A549 (cell line): ENCODE results near the gene CHD1. TPM values are rescaled to one million over a fixed set of nuclear protein-coding genes. Genes with fewer than 3 reads are reported as not detected.

Source experiments
- ATAC-seq, 2 experiments: fragments of 200-7000 bp in 1 of 2; fragments of >200 bp in 1 of 2; cut with Nextera tagmentation in 1 of 2; cut with Tn5 transposase in 1 of 2; 3 replicates each; pipeline versions ENCODE4 v1.8.0 to v1.9.1; 2018 to 2020; ENCODE audit warnings: mild to moderate bottlenecking in 1 of 2, moderate library complexity in 1 of 2
- CTCF ChIA-PET: fragments of 300-600 bp; sonication (Branson Sonifier 250); formaldehyde crosslinking; extraction: SDS; loops from one replicate; lab custom pipeline; 2021; ENCODE audit warnings: antibody characterized with exemption, inconsistent platforms; lab: Yijun Ruan, JAX
- POLR2A ChIA-PET: fragments of 350-600 bp; formaldehyde crosslinking; extraction: SDS; loops from one replicate; lab custom pipeline; 2021; ENCODE audit warnings: antibody characterized with exemption, inconsistent platforms; lab: Yijun Ruan, JAX
- DNase-seq, 2 experiments: peaks; one replicate each; pipeline versions ENCODE4 v3.0.0 to v3.0.0-alpha.2; 2011 to 2016; ENCODE audit warnings: low read depth in 1 of 2, low spot score in 1 of 2
- FAIRE-seq: peaks from 2 replicates; lab custom pipeline; 2011; peaks lifted over from hg19 to GRCh38; lab: Jason Lieb, UNC
- H3K27ac ChIP-seq, 2 experiments: fragments of >200 bp; sonication (Bioruptor Twin); formaldehyde crosslinking; 3 replicates each; pipeline ENCODE4 v1.5.1; 2016 to 2017
- H3K4me1 ChIP-seq: fragments of >200 bp; sonication (Bioruptor Twin); formaldehyde crosslinking; 3 replicates; pipeline ENCODE4 v1.6.1; 2016
- H3K4me2 ChIP-seq: fragments of >200 bp; sonication (Bioruptor Twin); formaldehyde crosslinking; 3 replicates; pipeline ENCODE4 v1.6.1; 2016
- H3K4me3 ChIP-seq: fragments of >200 bp; sonication (Bioruptor Twin); formaldehyde crosslinking; 3 replicates; pipeline ENCODE4 v1.5.1; 2016
- H3K9me3 ChIP-seq: fragments of >200 bp; sonication (Bioruptor Twin); formaldehyde crosslinking; 3 replicates; pipeline ENCODE4 v1.6.1; 2016
- BCL3 ChIP-seq: fragments of >200 bp; sonication (Bioruptor Twin); formaldehyde crosslinking; IDR thresholded peaks from 3 replicates; pipeline ENCODE4 v1.6.1; 2016
- BHLHE40 ChIP-seq: IDR thresholded peaks from 2 replicates; pipeline ENCODE4 v1.6.1; 2012; ENCODE audit warnings: low read depth, low read length, inconsistent platforms
- CBX8 ChIP-seq: fragments of 200-600 bp; sonication (generic); IDR thresholded peaks from 2 replicates; pipeline ENCODE4 v1.6.1; 2016
- CTCF ChIP-seq: fragments of >200 bp; sonication (Bioruptor Twin); formaldehyde crosslinking; IDR thresholded peaks from 3 replicates; pipeline ENCODE4 v1.5.1; 2016
- EHF ChIP-seq: fragments of 250-450 bp; sonication (Bioruptor Pico); IDR thresholded peaks from 2 replicates; pipeline ENCODE4 v1.5.0; 2020; ENCODE audit warnings: mild to moderate bottlenecking
- EHMT2 ChIP-seq: fragments of 200-600 bp; sonication (generic); IDR thresholded peaks from 2 replicates; pipeline ENCODE4 v1.6.1; 2016; ENCODE audit warnings: antibody characterized with exemption, low read depth, mild to moderate bottlenecking, moderate library complexity
- FOSL2 ChIP-seq, 2 experiments: fragments of 450-650 bp in 1 of 2; fragments of >200 bp in 1 of 2; sonication (Bioruptor Twin) in 1 of 2; formaldehyde crosslinking; IDR thresholded peaks; 2 replicates each; pipeline versions ENCODE4 v1.5.0 to v1.6.1; 2016 to 2020; ENCODE audit warnings: mild to moderate bottlenecking in 1 of 2, moderate library complexity in 1 of 2
- GATA3 ChIP-seq: IDR thresholded peaks from 2 replicates; pipeline ENCODE4 v1.6.1; 2012; ENCODE audit warnings: borderline replicate concordance
- HDAC2 ChIP-seq: fragments of 200-600 bp; sonication (generic); IDR thresholded peaks from 2 replicates; pipeline ENCODE4 v1.6.1; 2016
- HEYL ChIP-seq: fragments of 250-450 bp; sonication (Bioruptor Pico); IDR thresholded peaks from 2 replicates; pipeline ENCODE4 v1.8.0; 2021; ENCODE audit warnings: mild to moderate bottlenecking, moderate library complexity
- HOXB13 ChIP-seq: fragments of 250-450 bp; sonication (Bioruptor Pico); IDR thresholded peaks from 2 replicates; pipeline ENCODE4 v1.5.0; 2020; ENCODE audit warnings: low read depth, mild to moderate bottlenecking, moderate library complexity
- HOXB5 ChIP-seq: fragments of 250-450 bp; sonication (Bioruptor Pico); IDR thresholded peaks from 2 replicates; pipeline ENCODE4 v1.5.0; 2020; ENCODE audit warnings: mild to moderate bottlenecking, moderate library complexity
- JUNB ChIP-seq: fragments of >200 bp; sonication (Bioruptor Twin); formaldehyde crosslinking; IDR thresholded peaks from 2 replicates; pipeline ENCODE4 v1.6.1; 2016
- KDM5A ChIP-seq: fragments of 200-600 bp; sonication (generic); IDR thresholded peaks from 2 replicates; pipeline ENCODE4 v1.6.1; 2016; ENCODE audit warnings: antibody characterized with exemption, mild to moderate bottlenecking
- PHF8 ChIP-seq: fragments of 200-600 bp; sonication (generic); IDR thresholded peaks from 2 replicates; pipeline ENCODE4 v1.6.1; 2016; ENCODE audit warnings: low read depth, mild to moderate bottlenecking, antibody characterized with exemption, moderate library complexity, borderline replicate concordance
- POLR2AphosphoS2 ChIP-seq: conservative IDR thresholded peaks from 2 replicates; pipeline ENCODE4 v1.6.1; 2012; ENCODE audit warnings: low read length, improper control_type of control experiment, inconsistent platforms
- RARB ChIP-seq: fragments of 250-450 bp; sonication (Bioruptor Pico); IDR thresholded peaks from 2 replicates; pipeline ENCODE4 v1.8.0; 2021; ENCODE audit warnings: mild to moderate bottlenecking, moderate library complexity
- RCOR1 ChIP-seq: fragments of 150-350 bp; IDR thresholded peaks from 2 replicates; pipeline ENCODE4 v1.6.1; 2014; ENCODE audit warnings: antibody characterized with exemption, low read length, low read depth
- SREBF2 ChIP-seq: fragments of 450-650 bp; IDR thresholded peaks from 2 replicates; pipeline ENCODE4 v1.6.1; 2014; ENCODE audit warnings: mild to moderate bottlenecking, moderate library complexity
- TP53 ChIP-seq: fragments of 250-450 bp; sonication (Bioruptor Pico); IDR thresholded peaks from 2 replicates; pipeline ENCODE4 v1.5.0; 2021; ENCODE audit warnings: mild to moderate bottlenecking, moderate library complexity
- ZSCAN20 ChIP-seq: fragments of 250-450 bp; sonication (Bioruptor Pico); IDR thresholded peaks from 2 replicates; pipeline ENCODE4 v1.8.0; 2022; ENCODE audit warnings: mild to moderate bottlenecking, moderate library complexity
- WGBS: methylation state at CpG from one replicate; pipeline ENCODE4 v1.1.6; 2017; ENCODE audit errors: missing lambda C conversion rate; 5-methylcytosine and 5-hydroxymethylcytosine counted together
- polyA plus RNA-seq, 4 experiments: library from polyadenylated mRNA; depleted of rRNA in 3 of 4; stranded (reverse); fragments of >200 nt; fragmentation: RNase III in 1 of 4; extraction: RNeasy Plus Mini Kit Qiagen cat#74134 plus additional on column Dnase treatment in 1 of 4; gene quantifications; 2 replicates in 3 of 4; 3 replicates in 1 of 4; pipeline ENCODE4 v1.2.3, GENCODE V29; 2011 to 2017
- TF ChIP-seq, protein P1 (sequence below): fragments of >200 bp; sonication (Bioruptor Twin); formaldehyde crosslinking; IDR thresholded peaks from 2 replicates; pipeline ENCODE4 v1.6.1; 2016
- TF ChIP-seq, protein P2 (sequence below): IDR thresholded peaks from 2 replicates; pipeline ENCODE4 v1.6.1; 2012
- TF ChIP-seq, protein P3 (sequence below): IDR thresholded peaks from 2 replicates; pipeline ENCODE4 v1.6.1; 2012
- TF ChIP-seq, protein P4 (sequence below): fragments of 250-450 bp; sonication (Bioruptor Pico); IDR thresholded peaks from 2 replicates; pipeline ENCODE4 v1.5.0; 2021; ENCODE audit warnings: mild to moderate bottlenecking, moderate library complexity, borderline replicate concordance
- TF ChIP-seq, protein P5 (sequence below): fragments of 250-450 bp; sonication (Bioruptor Pico); IDR thresholded peaks from 2 replicates; pipeline ENCODE4 v1.5.0; 2020; ENCODE audit warnings: low read depth, mild to moderate bottlenecking, moderate library complexity

Gene CHD1
- polyA plus RNA-seq, 2 of the 4 experiments (the other 2 are of a cell fraction) = 25.9 to 53.9 TPM

- FAIRE-seq (no peak), ATAC-seq (no peak)
- TF ChIP-seq EHMT2 (no peak), HEYL (CRISPR knock-in tag) (no peak), HOXB5 (CRISPR knock-in tag) (no peak), ZSCAN20 (CRISPR knock-in tag) (no peak), POLR2AphosphoS2 (no peak), RARB (CRISPR knock-in tag) (no peak), KDM5A (no peak), GATA3 (no peak), BHLHE40 (no peak), RCOR1 (no peak), SREBF2 (no peak)
- TF ChIP-seq, protein P1, sequence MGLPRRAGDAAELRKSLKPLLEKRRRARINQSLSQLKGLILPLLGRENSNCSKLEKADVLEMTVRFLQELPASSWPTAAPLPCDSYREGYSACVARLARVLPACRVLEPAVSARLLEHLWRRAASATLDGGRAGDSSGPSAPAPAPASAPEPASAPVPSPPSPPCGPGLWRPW = no peak
- TF ChIP-seq, protein P2, sequence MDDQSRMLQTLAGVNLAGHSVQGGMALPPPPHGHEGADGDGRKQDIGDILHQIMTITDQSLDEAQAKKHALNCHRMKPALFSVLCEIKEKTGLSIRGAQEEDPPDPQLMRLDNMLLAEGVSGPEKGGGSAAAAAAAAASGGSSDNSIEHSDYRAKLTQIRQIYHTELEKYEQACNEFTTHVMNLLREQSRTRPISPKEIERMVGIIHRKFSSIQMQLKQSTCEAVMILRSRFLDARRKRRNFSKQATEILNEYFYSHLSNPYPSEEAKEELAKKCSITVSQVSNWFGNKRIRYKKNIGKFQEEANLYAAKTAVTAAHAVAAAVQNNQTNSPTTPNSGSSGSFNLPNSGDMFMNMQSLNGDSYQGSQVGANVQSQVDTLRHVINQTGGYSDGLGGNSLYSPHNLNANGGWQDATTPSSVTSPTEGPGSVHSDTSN = no peak
- TF ChIP-seq, protein P3, sequence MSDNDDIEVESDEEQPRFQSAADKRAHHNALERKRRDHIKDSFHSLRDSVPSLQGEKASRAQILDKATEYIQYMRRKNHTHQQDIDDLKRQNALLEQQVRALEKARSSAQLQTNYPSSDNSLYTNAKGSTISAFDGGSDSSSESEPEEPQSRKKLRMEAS = no peak
- TF ChIP-seq, protein P4, sequence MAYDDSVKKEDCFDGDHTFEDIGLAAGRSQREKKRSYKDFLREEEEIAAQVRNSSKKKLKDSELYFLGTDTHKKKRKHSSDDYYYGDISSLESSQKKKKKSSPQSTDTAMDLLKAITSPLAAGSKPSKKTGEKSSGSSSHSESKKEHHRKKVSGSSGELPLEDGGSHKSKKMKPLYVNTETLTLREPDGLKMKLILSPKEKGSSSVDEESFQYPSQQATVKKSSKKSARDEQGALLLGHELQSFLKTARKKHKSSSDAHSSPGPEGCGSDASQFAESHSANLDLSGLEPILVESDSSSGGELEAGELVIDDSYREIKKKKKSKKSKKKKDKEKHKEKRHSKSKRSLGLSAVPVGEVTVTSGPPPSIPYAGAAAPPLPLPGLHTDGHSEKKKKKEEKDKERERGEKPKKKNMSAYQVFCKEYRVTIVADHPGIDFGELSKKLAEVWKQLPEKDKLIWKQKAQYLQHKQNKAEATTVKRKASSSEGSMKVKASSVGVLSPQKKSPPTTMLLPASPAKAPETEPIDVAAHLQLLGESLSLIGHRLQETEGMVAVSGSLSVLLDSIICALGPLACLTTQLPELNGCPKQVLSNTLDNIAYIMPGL (CRISPR knock-in tag) = no peak
- TF ChIP-seq, protein P5, sequence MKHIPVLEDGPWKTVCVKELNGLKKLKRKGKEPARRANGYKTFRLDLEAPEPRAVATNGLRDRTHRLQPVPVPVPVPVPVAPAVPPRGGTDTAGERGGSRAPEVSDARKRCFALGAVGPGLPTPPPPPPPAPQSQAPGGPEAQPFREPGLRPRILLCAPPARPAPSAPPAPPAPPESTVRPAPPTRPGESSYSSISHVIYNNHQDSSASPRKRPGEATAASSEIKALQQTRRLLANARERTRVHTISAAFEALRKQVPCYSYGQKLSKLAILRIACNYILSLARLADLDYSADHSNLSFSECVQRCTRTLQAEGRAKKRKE (CRISPR knock-in tag) = no peak
- TF ChIP-seq, all 56 proteins: peak for 0
- no peak overlapping the region for H3K27ac ChIP-seq
- POLR2A ChIA-PET = no interaction called here
- CTCF ChIA-PET = interaction anchor here (0.9 kb wide), 1 partner anchor 57 kb away, joined by 3 read pairs; no protein-coding TSS in a partner anchor
- H3K4me3 ChIP-seq = no peak overlapping the region
- 57% methylated on average over 4 of the region's 4 CpGs for WGBS
- peaks cover 10% of the 10 kb centered on the region; the same call in 1 of the 3 replicates for H3K9me3 ChIP-seq
- no peak for DNase-seq
- H3K4me2 ChIP-seq = no peak overlapping the region
- H3K4me1 ChIP-seq = no peaks in the 10 kb centered on the region
Measured at GRCh38 chr5:98825582-98826375, 103.0 kb downstream of the CHD1 start.

- POLR2A ChIA-PET = no interaction called here
- FAIRE-seq = no peak
- H3K4me2 ChIP-seq = no peak overlapping the region
- DNase-seq = no peak
- CTCF ChIA-PET = no interaction called here
- peaks cover 10% of the 10 kb centered on the region; the same call in 1 of the 3 replicates for H3K9me3 ChIP-seq
- H3K4me3 ChIP-seq = no peak overlapping the region
- no peaks in the 10 kb centered on the region for H3K4me1 ChIP-seq
- H3K27ac ChIP-seq = no peak overlapping the region
- 36% methylated on average over 6 of the region's 6 CpGs for WGBS
- no peak for ATAC-seq
- TF ChIP-seq PHF8 = no peak
- no peak for TF ChIP-seq JUNB
- TF ChIP-seq HOXB5 (CRISPR knock-in tag) = no peak
- no peak for TF ChIP-seq HDAC2
- TF ChIP-seq FOSL2 (IDR thresholded peaks at IDR 0.05) = no peak
- TF ChIP-seq FOSL2 (CRISPR knock-in tag; IDR thresholded peaks at IDR 0.05) = no peak
- no peak for TF ChIP-seq RCOR1
- no peak for TF ChIP-seq TP53 (CRISPR knock-in tag)
- no peak for TF ChIP-seq CBX8
- TF ChIP-seq CTCF = no peak
- no peak for TF ChIP-seq HOXB13 (CRISPR knock-in tag)
- TF ChIP-seq EHF = no peak
- TF ChIP-seq BCL3 = no peak
Measured at GRCh38 chr5:98816582-98817222, 112.1 kb downstream of the CHD1 start.
